NCI-H526 (cell line): ENCODE data around the gene KRTAP19-6.

ENCODE experiments used
- DNase-seq, 2 experiments: peaks; one replicate each; lab custom pipeline; 2025; lab: John Stamatoyannopoulos, UW

Gene KRTAP19-6

GRCh38 chr21:30541764-30542163 lies at the start of gene KRTAP19-6:
Gene KRTAP19-6 (minus strand): TSS chr21:30541864. CDS start chr21:30541833, 31 bp downstream.
- DNase-seq: no peak

GRCh38 chr21:30590297-30590696 lies 48.6 kb upstream of the KRTAP19-6 start, which contains the start of gene KRTAP22-2:
Gene KRTAP22-2 (minus strand): TSS chr21:30590397.
- DNase-seq: no peak

GRCh38 chr21:30582870-30583269 lies 41.2 kb upstream of the KRTAP19-6 start:
- DNase-seq: no peak

- no peak for DNase-seq
Observed at GRCh38 chr21:30580132-30580531, 38.5 kb upstream of the KRTAP19-6 start.

GRCh38 chr21:30579346-30579745 lies 37.7 kb upstream of the KRTAP19-6 start:
- DNase-seq: no peak

- no peak for DNase-seq
Observed at GRCh38 chr21:30577766-30578165, 36.1 kb upstream of the KRTAP19-6 start.

GRCh38 chr21:30567617-30568016 lies 26.0 kb upstream of the KRTAP19-6 start:
- no peak for DNase-seq

- no peak for DNase-seq
Observed at GRCh38 chr21:30563630-30564029, 22.0 kb upstream of the KRTAP19-6 start.

- DNase-seq: no peak
Observed at GRCh38 chr21:30563072-30563471, 21.4 kb upstream of the KRTAP19-6 start.

GRCh38 chr21:30561957-30562356 lies 20.3 kb upstream of the KRTAP19-6 start:
- DNase-seq: no peak

- no peak for DNase-seq
Observed at GRCh38 chr21:30561264-30561895, 19.7 kb upstream of the KRTAP19-6 start, which contains the start of gene KRTAP19-7. Gene KRTAP19-7 (minus strand): TSS chr21:30561314. CDS start chr21:30561289, 25 bp downstream.

- no peak for DNase-seq
Observed at GRCh38 chr21:30555095-30555494, 13.4 kb upstream of the KRTAP19-6 start.

GRCh38 chr21:30552782-30553181 lies 11.1 kb upstream of the KRTAP19-6 start:
- DNase-seq: no peak

- DNase-seq: no peak
Observed at GRCh38 chr21:30518876-30519275, 22.8 kb downstream of the KRTAP19-6 start.

- DNase-seq: no peak
Observed at GRCh38 chr21:30515681-30516080, 26.0 kb downstream of the KRTAP19-6 start.

- peak in 1 of 2 experiments; percentile 48 for DNase-seq
Observed at GRCh38 chr21:30505621-30506205, 36.0 kb downstream of the KRTAP19-6 start.

- DNase-seq: no peak
Observed at GRCh38 chr21:30502041-30502440, 39.6 kb downstream of the KRTAP19-6 start, which contains the start of gene KRTAP19-5. Gene KRTAP19-5 (minus strand): TSS chr21:30502141. CDS start chr21:30502090, 51 bp downstream.

GRCh38 chr21:30497065-30497464 lies 44.6 kb downstream of the KRTAP19-6 start, which contains the start of gene KRTAP19-4:
Gene KRTAP19-4 (minus strand): TSS chr21:30497165. CDS start chr21:30497110, 55 bp downstream.
- DNase-seq: no peak

- DNase-seq: no peak
Observed at GRCh38 chr21:30491963-30492428, 49.7 kb downstream of the KRTAP19-6 start, which contains the start of gene KRTAP19-3. Gene KRTAP19-3 (minus strand): TSS chr21:30492013. CDS start chr21:30491957, 56 bp downstream.
